Skeletal muscle cell (primary cell): ENCODE results near the gene SBF2.

Experiments
- DNase-seq: peaks from one replicate; pipeline ENCODE4 v3.0.0-alpha.2; 2010; ENCODE audit warnings: low read depth
- H3K4me3 ChIP-seq: 2 replicates; pipeline ENCODE4 v1.5.1; 2011; ENCODE audit warnings: low read depth, mild to moderate bottlenecking, control low read depth, low read length, moderate library complexity

The SBF2 gene

GRCh38 chr11:9888938-9889337 lies 405.1 kb downstream of the SBF2 start:
- no peak for DNase-seq
- no peak overlapping the region for H3K4me3 ChIP-seq

- no peak overlapping the region for H3K4me3 ChIP-seq
- no peak for DNase-seq
Observed at GRCh38 chr11:9887472-9887871, 406.5 kb downstream of the SBF2 start.

- no peak overlapping the region for H3K4me3 ChIP-seq
- no peak for DNase-seq
Observed at GRCh38 chr11:9886595-9886994, 407.4 kb downstream of the SBF2 start.

GRCh38 chr11:9884601-9885000 lies 409.4 kb downstream of the SBF2 start:
- no peak overlapping the region for H3K4me3 ChIP-seq
- DNase-seq = no peak

GRCh38 chr11:9880657-9881056 lies 413.4 kb downstream of the SBF2 start:
- no peak for DNase-seq
- no peak overlapping the region for H3K4me3 ChIP-seq

- H3K4me3 ChIP-seq = no peak overlapping the region
- no peak for DNase-seq
Observed at GRCh38 chr11:9878936-9879335, 415.1 kb downstream of the SBF2 start.

GRCh38 chr11:9876331-9876730 lies 417.7 kb downstream of the SBF2 start:
- no peak for DNase-seq
- H3K4me3 ChIP-seq = no peak overlapping the region

- H3K4me3 ChIP-seq = no peak overlapping the region
- no peak for DNase-seq
Observed at GRCh38 chr11:9875862-9876261, 418.2 kb downstream of the SBF2 start.

- no peak for DNase-seq
Observed at GRCh38 chr11:9875399-9875798, 418.6 kb downstream of the SBF2 start.

GRCh38 chr11:9874466-9874865 lies 419.6 kb downstream of the SBF2 start:
- DNase-seq = no peak
- H3K4me3 ChIP-seq = no peak overlapping the region

More at GRCh38 chr11:9875399-9875798, 418.6 kb downstream of the SBF2 start:
- H3K4me3 ChIP-seq = no peak overlapping the region

- no peak overlapping the region for H3K4me3 ChIP-seq
- DNase-seq = no peak
Observed at GRCh38 chr11:9868641-9869040, 425.4 kb downstream of the SBF2 start.

GRCh38 chr11:9862981-9863380 lies 431.0 kb downstream of the SBF2 start:
- H3K4me3 ChIP-seq = no peak overlapping the region
- no peak for DNase-seq

GRCh38 chr11:9861860-9862725 lies 431.9 kb downstream of the SBF2 start:
- H3K4me3 ChIP-seq = no peak overlapping the region
- peak; percentile 45 for DNase-seq

GRCh38 chr11:9859554-9860305 lies 434.3 kb downstream of the SBF2 start:
- no peak overlapping the region for H3K4me3 ChIP-seq
- peak; percentile 57 for DNase-seq

- no peak for DNase-seq
- H3K4me3 ChIP-seq = no peak overlapping the region
Observed at GRCh38 chr11:9858822-9859221, 435.2 kb downstream of the SBF2 start.

GRCh38 chr11:9858218-9858617 lies 435.8 kb downstream of the SBF2 start:
- no peak for DNase-seq
- H3K4me3 ChIP-seq = no peak overlapping the region

GRCh38 chr11:9855579-9856287 lies 438.3 kb downstream of the SBF2 start:
- H3K4me3 ChIP-seq = no peak overlapping the region
- no peak for DNase-seq

GRCh38 chr11:9853929-9854552 lies 440.0 kb downstream of the SBF2 start:
- no peak for DNase-seq
- no peak overlapping the region for H3K4me3 ChIP-seq

GRCh38 chr11:9852465-9852864 lies 441.6 kb downstream of the SBF2 start:
- peak; percentile 22 for DNase-seq
- H3K4me3 ChIP-seq = no peak overlapping the region

GRCh38 chr11:9851366-9851765 lies 442.7 kb downstream of the SBF2 start:
- DNase-seq = peak; percentile 31
- no peak overlapping the region for H3K4me3 ChIP-seq
